Measurements from ENCODE around the gene IFT80.

- TF ChIP-seq MAX (IDR thresholded peaks at IDR 0.05) (no peak), TEAD4 (IDR thresholded peaks at IDR 0.05) (no peak), REST (IDR thresholded peaks at IDR 0.05; ENCODE audit: low read depth) (no peak), EP300 (IDR thresholded peaks at IDR 0.05; ENCODE audit: borderline replicate concordance) (no peak), USF1 (IDR thresholded peaks at IDR 0.05) (no peak), CREB1 (IDR thresholded peaks at IDR 0.05; ENCODE audit: low read depth) (no peak), RAD21 (IDR thresholded peaks at IDR 0.05; ENCODE audit: low read depth) (no peak), FOXM1 (IDR thresholded peaks at IDR 0.05; ENCODE audit: borderline replicate concordance, low read depth) (no peak), YY1 (IDR thresholded peaks at IDR 0.05; ENCODE audit: low read depth) (no peak), TAF1 (IDR thresholded peaks at IDR 0.05; ENCODE audit: low read depth) (no peak), TCF12 (IDR thresholded peaks at IDR 0.05; ENCODE audit: low read depth) (no peak), ZBTB7A (IDR thresholded peaks at IDR 0.05; ENCODE audit: low read depth) (no peak), NFIC (IDR thresholded peaks at IDR 0.05) (no peak), CEBPB (IDR thresholded peaks at IDR 0.05) (no peak)
These were observed 139.4 kb downstream of the IFT80 start for GRCh38 chr3:160259589-160259988.

Measured in Ishikawa (cell line).